ENCODE measurements around the gene ACOX1. TPM values are rescaled to one million over a fixed set of nuclear protein-coding genes. Genes with fewer than 3 reads are reported as not detected.
"Not testable (repeated sequence)": the region's sequence is repeated elsewhere in the genome, so short reads cannot be mapped to it uniquely, and the experiment has no call there.

Gene ACOX1
- polyA plus RNA-seq, 1 donor = 20.4 TPM

DNA sequence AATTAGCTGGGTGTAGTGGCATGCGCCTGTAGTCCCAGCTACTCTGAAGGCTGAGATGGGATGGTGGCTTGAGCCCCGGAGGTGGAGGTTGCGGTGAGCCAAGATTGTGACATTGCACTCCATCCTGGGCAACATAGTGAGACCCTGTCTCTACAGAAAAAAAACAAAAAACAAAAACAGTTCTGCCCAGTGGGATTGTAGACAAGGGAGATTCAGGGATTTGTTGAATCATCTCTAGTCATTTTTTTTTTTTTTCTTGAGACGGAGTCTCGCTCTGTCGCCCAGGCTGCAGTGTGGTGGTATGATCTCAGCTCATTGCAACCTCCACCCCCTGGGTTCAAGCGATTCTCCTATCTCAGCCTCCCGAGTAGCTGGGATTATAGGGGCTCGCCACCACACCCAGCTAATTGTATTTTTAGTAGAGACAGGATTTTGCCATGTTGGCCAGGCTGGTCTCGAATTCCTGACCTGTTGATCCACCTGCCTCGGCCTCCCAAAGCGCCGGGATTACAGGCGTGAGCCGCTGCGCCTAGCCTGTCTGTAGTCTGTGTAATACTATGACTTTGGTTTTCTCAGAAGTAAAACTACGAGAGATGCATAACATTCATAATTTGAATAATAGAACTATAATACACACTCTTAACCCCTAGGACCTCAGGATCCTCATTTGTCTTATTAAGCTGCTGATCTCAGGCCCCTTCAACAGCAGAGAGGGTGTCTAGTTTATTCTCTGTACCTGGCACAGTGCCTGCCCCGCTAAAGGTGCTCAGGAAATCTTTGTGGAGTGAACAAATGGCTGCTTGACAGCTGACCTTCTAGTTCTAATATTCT lies 1.4 kb upstream of the ACOX1 start:
- DNase-seq = no peak

DNA sequence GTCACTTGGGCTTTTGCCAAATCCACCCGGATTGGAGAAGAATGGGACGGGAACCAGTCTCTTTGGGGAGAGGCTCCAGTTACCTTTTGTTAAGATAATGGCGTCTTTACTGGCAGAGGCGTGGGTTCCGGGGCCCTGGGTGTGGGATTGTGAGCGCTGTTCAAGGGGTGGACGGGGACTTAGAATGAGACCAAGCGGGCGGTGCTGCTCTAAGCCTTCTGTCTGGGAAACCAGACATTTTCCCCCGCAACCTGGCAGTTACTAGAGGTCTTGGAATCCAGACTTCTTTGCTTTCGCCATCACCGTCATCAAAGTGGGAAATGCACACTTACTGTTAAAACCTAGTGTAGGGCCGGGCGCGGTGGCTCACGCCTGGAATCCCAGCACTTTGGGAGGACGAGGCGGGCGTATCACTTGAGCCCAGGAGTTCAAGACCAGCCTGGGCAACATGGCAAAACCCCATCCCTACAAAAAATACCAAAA lies 780 bp upstream of the ACOX1 start:
- no peak for DNase-seq

DNA sequence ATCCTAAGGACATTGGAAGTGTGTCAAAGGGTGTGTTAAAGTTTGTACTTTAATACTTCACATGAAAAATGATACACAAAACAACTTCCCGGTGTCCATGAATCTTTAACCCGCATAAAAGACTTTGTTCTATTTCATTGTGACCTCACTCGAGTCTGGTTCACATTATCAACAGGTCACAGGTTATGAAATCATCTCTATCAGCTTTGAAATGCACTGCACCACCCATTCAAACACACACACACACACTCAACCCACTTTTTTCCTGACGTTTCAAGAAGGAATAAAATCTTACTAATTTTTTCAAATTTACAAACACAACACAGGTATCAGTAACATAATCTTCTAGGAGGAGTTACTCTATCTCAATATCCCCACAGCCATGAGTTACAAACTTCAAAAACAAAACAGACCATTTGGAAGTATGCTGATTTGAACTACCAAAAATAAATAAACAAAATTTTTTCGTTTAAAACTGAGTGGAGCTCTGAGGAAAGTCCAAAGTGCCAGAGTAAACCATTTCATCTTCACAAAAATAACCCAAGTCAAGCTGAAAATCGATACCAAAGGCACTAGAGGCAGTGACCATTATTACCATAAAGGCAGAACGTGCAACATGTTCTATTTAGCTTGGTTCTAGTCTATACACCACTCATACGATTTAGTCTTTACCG lies 2.7 kb downstream of the ACOX1 start:
- no peak for DNase-seq

DNA sequence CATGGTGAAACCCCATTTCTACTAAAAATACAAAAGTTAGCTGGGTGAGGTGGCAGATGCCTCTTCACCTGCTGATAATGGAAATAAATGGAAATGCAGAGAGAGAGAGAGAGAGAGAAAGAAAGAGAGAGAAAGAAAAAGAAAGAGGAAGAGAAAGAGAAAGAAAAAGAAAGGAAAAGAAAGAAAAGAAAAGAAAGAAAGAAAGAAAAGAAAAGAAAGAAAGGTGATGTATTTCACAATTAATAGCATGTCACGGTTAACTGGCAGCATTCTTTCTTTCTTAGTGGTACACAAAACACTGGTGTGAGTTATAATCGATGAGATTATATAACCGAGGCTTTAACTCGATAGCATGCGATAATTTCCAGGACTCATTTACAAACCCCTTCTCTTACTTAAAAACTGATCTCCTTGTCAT lies 3.2 kb downstream of the ACOX1 start:
- no peak for DNase-seq

DNA sequence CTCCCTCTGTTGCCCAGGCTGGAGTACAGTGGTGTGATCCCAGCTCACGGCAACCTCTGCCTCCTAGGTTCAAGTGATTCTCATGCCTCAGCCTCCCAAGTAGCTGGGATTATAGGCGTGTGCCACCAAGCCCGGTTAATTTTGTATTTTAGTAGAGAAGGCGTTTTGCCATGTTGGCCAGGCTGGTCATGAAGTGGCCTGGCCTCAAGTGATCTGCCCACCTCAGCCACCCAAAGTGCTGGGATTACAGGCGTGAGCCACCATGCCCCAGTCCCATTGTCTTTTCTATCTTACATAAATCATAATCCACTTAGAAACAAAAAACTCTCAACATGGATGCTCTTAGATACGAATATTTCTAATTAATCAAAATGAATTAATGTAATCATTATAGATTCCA lies 3.8 kb downstream of the ACOX1 start:
- DNase-seq = not testable (repeated sequence)

DNA sequence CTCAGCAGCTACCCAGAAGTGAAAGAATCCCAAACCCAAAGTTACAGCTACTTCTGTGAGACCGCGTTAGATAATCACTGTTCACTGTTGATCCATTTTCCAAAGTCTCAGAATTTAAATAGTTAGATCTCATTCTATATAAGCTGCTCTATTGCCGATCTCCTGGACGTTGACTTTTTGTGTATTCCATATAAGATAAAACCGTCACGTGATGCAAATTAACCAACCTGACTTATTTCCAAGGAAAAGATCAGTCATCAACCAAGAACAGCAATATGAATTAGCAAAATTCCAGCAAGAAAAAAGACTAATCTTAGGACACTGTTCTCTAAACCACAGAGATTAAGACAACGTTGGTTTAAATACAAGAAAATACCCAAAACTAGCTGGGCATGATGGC lies 8.3 kb downstream of the ACOX1 start:
- no peak for DNase-seq

DNA sequence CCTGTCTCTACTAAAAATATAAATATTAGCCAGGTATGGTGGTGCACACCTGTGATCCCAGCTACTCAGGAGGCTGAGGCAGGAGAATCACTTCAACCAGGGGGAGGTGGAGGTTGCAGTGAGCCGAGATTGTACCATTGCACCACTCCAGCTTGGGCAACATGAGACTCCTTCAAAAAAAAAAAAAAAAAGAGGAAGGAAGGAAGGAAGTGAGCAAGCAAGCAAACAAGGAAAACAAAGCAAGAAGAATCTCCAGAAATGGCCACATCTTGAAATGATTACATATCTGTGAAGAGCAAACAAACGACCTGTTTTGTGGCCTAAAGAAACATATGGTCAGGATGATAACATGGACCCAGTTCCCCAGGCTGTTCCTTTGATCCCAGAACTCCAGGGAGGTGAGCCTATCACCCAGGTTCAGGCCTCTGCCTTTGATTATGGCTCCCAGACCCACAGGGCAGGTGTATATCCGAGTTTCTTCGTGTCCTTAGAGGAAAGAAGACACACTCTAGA lies 8.9 kb downstream of the ACOX1 start:
- no peak for DNase-seq

DNA sequence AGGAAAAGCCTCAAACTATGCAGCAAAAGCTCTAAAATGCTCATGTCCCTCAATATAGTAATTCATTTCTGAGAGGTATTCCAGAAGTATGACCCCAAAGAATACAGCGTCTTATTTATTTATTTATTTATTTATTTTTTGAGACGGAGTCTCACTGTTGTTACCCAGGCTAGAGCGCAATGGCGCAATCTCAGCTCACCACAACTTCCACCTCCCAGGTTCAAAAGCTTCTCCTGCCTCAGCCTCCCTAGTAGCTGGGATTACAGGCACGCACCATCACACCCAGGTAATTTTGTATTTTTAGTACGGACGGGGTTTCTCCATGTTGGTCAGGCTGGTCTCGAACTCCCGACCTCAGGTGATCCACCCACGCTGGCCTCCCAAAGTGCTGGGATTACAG lies 9.9 kb downstream of the ACOX1 start:
- not testable (repeated sequence) for DNase-seq

DNA sequence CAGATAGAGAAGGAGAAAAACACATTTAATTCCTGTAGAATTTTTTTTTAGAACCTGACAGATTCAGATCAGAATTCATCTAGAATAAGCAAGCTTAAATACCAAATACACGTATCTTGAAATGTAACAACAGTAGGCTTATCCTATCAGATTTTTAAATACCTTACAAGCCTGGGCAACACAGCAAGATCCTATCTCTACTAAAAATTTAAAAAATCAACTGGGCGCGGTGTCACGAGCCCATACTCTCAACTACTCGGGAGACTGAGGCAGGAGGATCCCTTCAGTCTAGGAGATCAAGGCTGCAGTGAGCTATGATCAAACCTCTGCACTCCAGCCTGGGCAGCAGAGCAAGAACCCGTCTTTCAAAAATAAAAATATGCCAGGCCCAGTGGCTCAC lies 13.5 kb downstream of the ACOX1 start:
- DNase-seq = no peak

DNA sequence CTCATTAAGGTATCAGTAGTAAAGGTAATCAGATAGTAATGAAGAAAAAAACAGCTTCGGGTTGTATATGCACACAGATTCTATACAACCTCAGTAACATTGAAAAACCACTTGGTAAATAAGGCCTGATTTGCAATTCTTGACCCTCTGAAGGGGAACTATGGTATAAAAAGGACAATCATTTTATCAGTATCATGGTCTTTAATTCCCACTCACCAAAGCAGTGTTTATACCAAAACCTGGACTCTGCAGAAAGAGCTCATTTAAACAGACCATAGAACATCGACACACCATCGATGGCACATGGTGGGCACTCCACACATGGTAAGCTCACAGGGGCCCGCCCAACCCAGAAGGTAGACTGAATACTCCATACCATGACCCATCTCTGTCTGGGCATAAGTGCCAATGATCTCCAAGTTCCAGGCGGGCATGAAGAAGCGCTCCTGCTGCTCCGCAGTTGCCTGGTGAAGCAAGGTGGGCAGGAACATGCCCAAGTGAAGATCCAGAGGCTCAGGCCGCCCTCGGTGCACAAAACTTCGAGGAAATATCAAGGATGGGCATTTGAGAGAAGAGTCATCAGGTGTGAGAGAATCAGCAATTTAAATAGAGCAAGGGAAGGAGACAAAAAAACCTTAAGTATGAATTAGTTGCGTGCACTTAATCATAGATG lies 19.0 kb downstream of the ACOX1 start:
- DNase-seq = no peak

DNA sequence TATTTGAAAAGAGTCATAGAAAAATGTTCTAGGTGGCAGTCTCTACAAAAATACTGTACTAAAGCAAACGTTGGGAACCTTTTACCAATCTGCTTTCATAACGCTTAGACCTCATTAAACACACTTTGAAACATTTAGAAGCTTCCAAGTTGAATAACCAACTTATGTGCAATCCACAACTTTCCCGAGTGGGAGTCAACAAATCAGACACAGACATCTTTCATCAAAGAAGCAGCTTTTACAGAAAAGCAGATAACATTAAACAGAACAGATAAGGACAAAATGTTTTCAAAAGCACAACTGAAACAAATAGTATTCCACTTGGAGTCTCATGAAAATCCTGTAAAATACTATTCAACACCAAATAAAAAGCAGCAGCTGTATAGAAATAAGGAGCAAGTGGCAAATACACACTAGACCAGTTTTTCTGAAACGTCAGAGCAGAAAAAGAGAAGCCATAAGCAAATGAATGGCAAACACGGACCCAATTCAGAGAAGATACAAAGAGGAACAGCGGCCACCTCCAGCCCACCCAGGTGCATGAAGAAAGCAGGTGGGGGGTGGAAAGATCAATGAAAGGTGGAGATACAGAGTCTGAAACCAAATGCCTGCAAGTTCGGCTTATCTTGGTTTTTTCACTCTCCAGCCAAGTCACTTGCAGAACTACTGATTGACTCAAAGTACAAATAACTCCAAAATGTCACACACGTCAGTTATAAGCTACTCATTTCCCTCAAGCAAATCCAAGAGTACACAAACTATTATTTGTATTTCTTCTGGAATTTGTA lies 19.7 kb downstream of the ACOX1 start:
- no peak for DNase-seq

DNA sequence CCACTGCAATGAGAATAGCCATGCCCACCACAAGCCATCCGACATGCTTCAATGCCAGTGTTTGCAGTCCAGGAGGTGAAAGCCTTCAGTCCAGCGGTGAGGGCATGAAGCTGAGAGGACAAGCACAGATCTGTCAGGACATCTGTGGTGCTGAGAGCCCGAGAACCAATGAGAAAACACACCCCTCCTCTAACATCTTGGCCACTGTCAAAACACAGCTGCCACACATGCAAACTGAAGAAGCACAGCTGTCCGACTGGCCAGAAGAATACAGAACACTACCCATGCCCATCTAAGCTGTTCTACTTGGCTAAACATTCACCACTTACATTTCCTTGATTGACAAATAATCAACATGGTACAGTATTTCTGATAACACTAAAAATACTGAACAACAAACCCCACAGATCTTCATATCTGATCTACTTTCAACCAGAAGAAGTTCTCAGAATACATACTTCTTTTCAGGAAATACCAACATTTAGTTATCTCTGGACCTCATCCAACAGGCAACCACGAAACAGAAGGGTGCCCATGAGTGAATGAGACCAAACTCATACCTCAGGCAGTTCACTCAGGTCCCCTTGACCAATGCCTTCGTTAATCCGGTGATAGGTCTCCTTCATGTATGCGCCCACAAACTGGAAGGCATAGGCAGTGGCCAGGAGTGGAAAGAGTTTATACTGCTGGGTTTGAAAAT lies 28.0 kb downstream of the ACOX1 start:
- peak; percentile 32 for DNase-seq

DNA sequence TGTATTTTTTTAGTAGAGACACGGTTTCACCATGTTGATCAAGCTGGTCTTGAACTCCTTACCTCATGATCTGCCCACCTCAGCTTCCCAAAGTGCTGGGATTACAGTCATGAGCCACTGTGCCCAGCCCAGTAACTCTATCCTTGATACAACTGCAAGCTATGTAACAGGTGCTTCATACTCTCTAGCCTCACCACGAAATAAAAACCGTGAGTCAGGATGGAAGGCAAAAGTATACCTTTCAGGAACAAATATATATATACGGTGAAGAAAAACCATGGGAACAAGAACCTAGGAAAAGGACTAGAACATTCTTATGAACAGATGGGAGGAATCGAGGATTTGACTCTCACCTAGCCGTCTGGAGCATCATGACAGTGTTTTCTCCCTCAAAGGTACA lies 28.5 kb downstream of the ACOX1 start:
- DNase-seq = no peak

DNA sequence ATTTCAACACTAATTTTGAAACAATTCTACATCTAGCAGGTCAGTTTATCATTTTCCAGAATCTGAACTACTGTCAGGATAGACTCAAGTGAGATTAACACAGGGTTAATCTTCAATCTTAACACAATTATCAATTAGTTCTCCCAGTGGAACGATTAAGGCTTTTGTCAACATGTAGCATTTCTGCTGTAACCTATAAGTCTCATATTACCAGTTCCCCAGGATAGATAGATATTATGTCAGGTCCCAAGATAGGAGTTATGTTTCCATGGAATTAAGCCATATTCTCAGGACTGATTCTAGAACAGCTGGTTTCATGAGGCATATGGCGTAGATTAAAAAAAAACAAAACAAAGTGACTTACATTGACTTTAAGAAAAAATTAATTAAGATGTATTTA lies 33.8 kb downstream of the ACOX1 start:
- no peak for DNase-seq

DNA sequence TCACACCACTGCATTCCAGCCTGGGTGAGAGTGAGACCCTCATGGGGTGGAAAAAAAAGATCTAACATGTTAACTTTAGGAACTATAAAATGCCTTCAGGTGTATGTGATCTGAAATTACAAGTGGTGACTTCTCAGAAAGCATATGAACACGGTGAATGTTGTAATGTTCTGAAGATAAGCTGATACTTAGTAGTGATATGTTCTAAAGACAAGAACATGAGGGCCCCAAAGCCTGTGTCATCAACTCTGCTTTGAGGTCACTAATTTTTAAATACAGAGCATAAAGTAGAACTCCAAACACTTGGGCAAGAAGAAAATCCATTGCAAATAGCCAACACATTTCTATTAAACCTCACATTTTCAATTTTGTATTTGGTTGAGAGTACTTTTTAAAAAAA lies 35.5 kb downstream of the ACOX1 start:
- no peak for DNase-seq

DNA sequence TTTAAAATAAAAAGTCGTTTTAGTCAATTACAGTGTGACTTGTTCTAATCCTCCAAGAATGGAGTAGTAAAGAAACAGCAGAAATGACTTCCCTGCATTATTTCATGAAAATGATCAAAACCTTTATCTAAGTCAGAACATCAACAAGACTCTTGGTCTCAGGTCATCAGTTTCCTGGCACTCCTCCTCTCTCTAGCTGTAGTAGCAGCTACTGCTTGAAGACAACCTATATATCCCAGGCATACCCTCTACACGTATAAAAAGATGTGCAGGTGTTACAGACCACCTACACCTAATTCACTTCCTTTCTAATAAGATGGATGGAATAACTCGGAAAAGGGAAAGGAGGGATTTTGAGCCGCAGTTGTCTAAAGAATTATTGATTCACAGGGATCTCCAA lies 36.5 kb downstream of the ACOX1 start:
- no peak for DNase-seq

DNA sequence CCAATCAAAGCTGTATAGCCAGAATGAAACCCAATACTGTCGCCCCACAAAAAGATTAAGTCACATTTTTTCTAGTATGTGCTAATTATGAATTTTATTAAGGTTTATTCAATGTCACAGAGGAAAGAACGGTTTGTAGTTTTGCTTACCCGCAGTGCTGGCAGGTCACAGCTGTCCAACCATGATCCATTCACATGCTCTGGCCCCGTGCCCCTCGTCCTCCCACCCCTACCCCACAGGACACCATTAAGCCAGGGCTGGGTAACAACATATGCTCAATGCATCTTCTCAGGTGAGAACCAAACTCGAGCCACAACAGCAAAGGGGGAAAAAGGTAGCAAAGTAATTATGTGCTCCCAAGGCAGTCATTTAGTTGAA lies 37.5 kb downstream of the ACOX1 start:
- DNase-seq = no peak

DNA sequence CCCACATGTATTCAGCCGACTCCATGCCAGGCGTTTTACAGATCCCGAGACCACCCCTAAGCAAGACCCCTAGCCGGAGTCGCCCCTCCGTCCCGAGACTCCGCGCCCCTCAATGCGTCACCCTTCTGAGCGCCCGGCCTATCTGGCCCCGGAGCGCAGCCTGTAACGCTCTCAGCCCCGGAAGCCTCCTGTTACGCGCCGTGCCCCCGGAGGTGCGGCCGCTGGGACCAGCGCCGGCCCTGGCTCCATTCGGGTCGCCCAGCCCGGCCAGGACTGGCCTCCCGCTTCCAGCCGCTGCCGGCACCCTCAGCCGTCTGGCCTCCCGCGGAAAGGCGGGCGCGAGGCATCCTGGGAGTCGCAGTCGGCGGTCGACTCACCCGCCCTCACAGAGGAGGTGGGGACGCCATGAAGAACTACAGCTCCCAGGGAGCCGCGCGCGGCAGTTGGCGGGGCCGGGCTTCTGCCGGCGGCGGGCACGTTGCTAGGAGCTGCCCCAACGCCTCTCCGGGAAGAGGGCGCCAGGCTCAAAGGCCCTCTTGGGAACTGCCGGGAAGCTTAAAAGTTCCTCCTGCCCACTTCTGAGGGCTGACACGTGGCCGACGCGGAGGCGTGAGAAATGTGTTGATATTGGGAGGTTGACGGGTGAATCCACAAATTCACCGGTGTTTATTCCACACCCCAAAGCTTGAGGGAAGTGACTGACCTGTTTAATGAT lies 38.1 kb downstream of the ACOX1 start, which contains the start of gene FBF1:
Gene FBF1 (minus strand): TSS at position 316 of the 715 bp plus-strand sequence. CDS start 2,893 bp downstream, outside the sequence.
- DNase-seq = peak; percentile 92

DNA sequence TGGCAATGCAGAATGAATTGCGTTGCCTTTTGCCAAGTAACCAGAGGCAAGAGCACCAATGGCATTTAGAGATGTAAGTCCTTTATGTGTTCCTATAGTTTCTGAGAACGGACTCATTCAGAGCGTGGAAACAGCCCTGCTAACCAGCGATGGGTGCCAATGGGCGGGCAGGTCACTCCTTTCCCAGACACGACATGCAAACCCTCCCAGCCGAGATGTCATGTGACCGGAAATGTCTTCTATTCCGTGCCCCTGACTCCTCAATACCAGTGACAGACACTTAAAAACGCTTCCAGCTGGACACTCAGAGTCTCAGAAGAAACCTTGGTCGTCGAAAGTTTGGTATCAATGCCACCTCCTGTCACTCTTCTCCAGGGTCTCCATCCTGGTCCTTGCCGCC lies 41.3 kb downstream of the ACOX1 start:
- DNase-seq = no peak

DNA sequence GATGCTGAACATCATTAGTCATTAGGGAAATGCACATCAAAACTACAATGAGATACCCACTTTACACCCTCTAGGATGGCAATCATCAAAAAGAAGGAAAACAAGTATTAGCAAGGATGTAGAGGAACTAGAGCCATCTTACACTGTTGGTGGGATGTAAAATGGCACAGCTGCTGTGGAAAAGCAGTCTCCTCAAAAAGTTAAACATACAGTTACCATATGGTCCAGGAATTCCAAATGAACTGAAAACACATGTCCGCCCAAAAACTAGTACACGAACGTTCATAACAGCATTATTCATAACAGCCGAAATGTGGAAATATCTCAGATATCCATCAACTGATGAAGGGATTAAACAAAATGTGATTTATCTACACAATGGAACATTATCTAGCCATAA lies 45.2 kb downstream of the ACOX1 start:
- DNase-seq = no peak

DNA sequence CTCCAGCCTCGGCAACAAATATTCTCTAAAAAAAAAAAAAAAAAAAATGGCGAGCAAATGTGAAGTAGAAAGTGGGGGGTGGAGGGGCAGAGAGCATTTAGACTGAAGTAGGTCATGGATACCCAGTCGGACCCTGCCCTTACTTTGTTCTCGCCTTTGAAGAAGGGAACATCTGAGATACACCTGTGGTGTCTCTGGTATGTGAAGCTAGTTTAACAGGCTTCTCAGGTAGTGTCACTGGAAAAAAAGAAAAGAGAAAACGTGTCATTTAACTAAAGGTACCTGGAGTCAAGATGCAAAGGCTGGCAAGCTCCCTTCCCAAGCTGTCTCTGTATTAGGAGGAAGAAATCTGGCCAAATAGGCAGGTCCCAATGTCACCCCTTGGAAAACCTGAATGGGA lies 46.1 kb downstream of the ACOX1 start:
- DNase-seq = no peak
